PC-9 (cell line): Measurements from ENCODE around the gene TM9SF1. TPM values are rescaled to one million over a fixed set of nuclear protein-coding genes. Genes with fewer than 3 reads are reported as not detected.

ENCODE experiments used
- BruUV-seq: library from RNA; stranded (reverse); fragments of 400-500 nt; replicated peaks from 2 replicates; lab custom pipeline; 2021; lab: Mats Ljungman, UMichigan
- CTCF ChIA-PET: fragments of 300-600 bp; sonication (Branson Sonifier 250); formaldehyde crosslinking; loops from one replicate; lab custom pipeline; 2022; ENCODE audit warnings: antibody characterized with exemption; lab: Charles Lee
- POLR2A ChIA-PET: fragments of 300-600 bp; sonication (Branson Sonifier 250); formaldehyde crosslinking; loops from one replicate; lab custom pipeline; 2022; ENCODE audit warnings: antibody characterized with exemption; ENCODE audit not compliant: unreplicated experiment; lab: Charles Lee
- DNase-seq, 2 experiments: peaks; one replicate each; pipeline versions ENCODE4 v3.0.0 to v3.0.0-alpha.2; 2015 to 2022; ENCODE audit warnings: mixed read lengths in 1 of 2
- H2AFZ ChIP-seq: fragments of 200-600 bp; sonication (generic); 2 replicates; pipeline ENCODE4 v1.8.1; 2017; ENCODE audit warnings: antibody characterized with exemption
- H3F3A ChIP-seq: fragments of 200-600 bp; sonication (generic); 2 replicates; pipeline ENCODE4 v1.8.1; 2017; ENCODE audit warnings: antibody characterized with exemption, mild to moderate bottlenecking, low read depth; ENCODE audit not compliant: insufficient read depth
- H3K27ac ChIP-seq: fragments of 200-600 bp; sonication (generic); 2 replicates; pipeline ENCODE4 v1.6.1; 2016; ENCODE audit warnings: mixed run types
- H3K27me3 ChIP-seq: fragments of 200-600 bp; sonication (generic); 2 replicates; pipeline ENCODE4 v1.6.1; 2016; ENCODE audit warnings: low read depth, mixed run types; ENCODE audit not compliant: insufficient read depth
- H3K36me3 ChIP-seq: fragments of 200-600 bp; sonication (generic); 2 replicates; pipeline ENCODE4 v1.6.1; 2016; ENCODE audit warnings: low read depth, mixed run types
- H3K4me1 ChIP-seq: fragments of 200-600 bp; sonication (generic); replicated peaks from 2 replicates; pipeline ENCODE4 v1.6.1; 2016; ENCODE audit warnings: mixed run types; ENCODE audit not compliant: insufficient read depth
- H3K4me2 ChIP-seq: fragments of 200-600 bp; sonication (generic); 2 replicates; pipeline ENCODE4 v1.6.1; 2017; ENCODE audit warnings: mixed run types
- H3K4me3 ChIP-seq: fragments of 200-600 bp; sonication (generic); 2 replicates; pipeline ENCODE4 v1.6.1; 2016; ENCODE audit warnings: mixed run types
- H3K79me2 ChIP-seq: fragments of 200-600 bp; sonication (generic); 2 replicates; pipeline ENCODE4 v1.6.1; 2017; ENCODE audit warnings: low read depth, mixed run types
- H3K9me2 ChIP-seq: fragments of 200-600 bp; sonication (generic); 2 replicates; pipeline ENCODE4 v1.8.1; 2017; ENCODE audit warnings: mild to moderate bottlenecking; ENCODE audit not compliant: insufficient read depth
- H3K9me3 ChIP-seq: fragments of 200-600 bp; sonication (generic); 2 replicates; pipeline ENCODE4 v1.8.1; 2016; ENCODE audit warnings: low read depth; ENCODE audit not compliant: insufficient read depth
- H4K20me1 ChIP-seq: fragments of 200-600 bp; sonication (generic); 2 replicates; pipeline ENCODE4 v1.8.1; 2017; ENCODE audit not compliant: insufficient read depth
- EZH2 ChIP-seq: fragments of 200-600 bp; sonication (generic); IDR thresholded peaks from 2 replicates; pipeline ENCODE4 v1.8.0; 2017; ENCODE audit warnings: antibody characterized with exemption, low read depth
- intact Hi-C: fragments of 100-400 bp; cut with micrococcal nuclease; formaldehyde crosslinking; loops from one replicate; pipeline ENCODE4 v1.10.0; 2022; ENCODE audit not compliant: unreplicated experiment
- total RNA-seq: library from RNA; stranded (reverse); gene quantifications from 2 replicates; pipeline ENCODE4 v1.2.3, GENCODE V29; 2021
- TF ChIP-seq, protein P1 (sequence below): fragments of 200-600 bp; sonication (generic); conservative IDR thresholded peaks from 2 replicates; pipeline ENCODE4 v1.6.1; 2017; ENCODE audit warnings: mixed run types, antibody characterized with exemption, mild to moderate bottlenecking, moderate library complexity

The TM9SF1 gene
- total RNA-seq, 1 experiment from 2014 or later: 37.3 TPM

DNA sequence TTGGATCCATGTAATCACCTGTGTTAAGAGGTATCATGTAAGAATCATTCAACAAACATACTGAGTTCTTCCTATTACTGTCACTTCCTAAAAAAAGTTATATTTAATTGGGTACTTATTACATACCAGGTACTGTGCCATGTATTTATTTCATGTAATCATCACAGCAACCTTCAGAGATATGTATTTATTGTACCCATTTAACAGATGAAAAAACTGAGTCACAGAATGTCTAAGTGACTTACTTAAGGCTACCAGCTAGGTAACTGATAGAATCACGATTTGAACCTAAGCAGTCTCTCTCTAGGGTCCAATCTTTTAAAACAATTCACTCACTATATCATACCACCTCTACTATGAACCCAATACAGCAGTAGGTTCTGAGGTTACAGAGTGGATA lies 50.8 kb downstream of the TM9SF1 start:
- Histone ChIP-seq H3K9me2 (no peaks in the 10 kb centered on the region), H3K79me2 (peaks cover 41% of the 10 kb centered on the region), H3F3A (peaks cover 10% of the 10 kb centered on the region), H2AFZ (no peak overlapping the region), H3K27me3 (no peaks in the 10 kb centered on the region), H3K4me2 (no peak overlapping the region), H3K27ac (no peak overlapping the region), H3K4me1 (peaks cover 21% of the 10 kb centered on the region), H4K20me1 (no peaks in the 10 kb centered on the region), H3K36me3 (no peaks in the 10 kb centered on the region), H3K9me3 (no peaks in the 10 kb centered on the region), H3K4me3 (no peak overlapping the region)
- TF ChIP-seq, protein P1, sequence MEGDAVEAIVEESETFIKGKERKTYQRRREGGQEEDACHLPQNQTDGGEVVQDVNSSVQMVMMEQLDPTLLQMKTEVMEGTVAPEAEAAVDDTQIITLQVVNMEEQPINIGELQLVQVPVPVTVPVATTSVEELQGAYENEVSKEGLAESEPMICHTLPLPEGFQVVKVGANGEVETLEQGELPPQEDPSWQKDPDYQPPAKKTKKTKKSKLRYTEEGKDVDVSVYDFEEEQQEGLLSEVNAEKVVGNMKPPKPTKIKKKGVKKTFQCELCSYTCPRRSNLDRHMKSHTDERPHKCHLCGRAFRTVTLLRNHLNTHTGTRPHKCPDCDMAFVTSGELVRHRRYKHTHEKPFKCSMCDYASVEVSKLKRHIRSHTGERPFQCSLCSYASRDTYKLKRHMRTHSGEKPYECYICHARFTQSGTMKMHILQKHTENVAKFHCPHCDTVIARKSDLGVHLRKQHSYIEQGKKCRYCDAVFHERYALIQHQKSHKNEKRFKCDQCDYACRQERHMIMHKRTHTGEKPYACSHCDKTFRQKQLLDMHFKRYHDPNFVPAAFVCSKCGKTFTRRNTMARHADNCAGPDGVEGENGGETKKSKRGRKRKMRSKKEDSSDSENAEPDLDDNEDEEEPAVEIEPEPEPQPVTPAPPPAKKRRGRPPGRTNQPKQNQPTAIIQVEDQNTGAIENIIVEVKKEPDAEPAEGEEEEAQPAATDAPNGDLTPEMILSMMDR: no peak
- no peak for TF ChIP-seq EZH2
- intact Hi-C loops: no loop called here
- no peak for DNase-seq
- CTCF ChIA-PET: no interaction called here
- BruUV-seq: no TSS peak
- POLR2A ChIA-PET: no interaction called here

DNA sequence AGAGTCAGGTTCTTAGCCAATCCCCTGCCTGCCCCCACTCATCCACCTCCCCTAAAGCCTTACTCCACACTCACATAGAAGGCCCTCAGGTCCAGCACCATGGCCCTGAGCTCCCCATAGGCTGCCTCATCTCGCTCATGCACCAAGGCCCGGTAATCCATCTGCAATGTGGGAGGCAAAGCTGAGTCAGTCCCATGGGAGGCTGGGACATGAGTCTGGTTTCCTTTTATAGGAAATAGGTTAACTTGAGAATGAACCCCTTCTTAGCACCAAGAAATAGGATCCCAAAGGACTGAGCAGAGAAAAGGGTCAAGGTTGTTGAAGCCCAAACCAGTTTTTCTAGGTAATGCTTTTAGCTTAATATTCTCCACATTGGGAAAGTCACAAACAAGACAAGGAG lies 51.7 kb downstream of the TM9SF1 start:
- POLR2A ChIA-PET: no interaction called here
- H3K9me2 ChIP-seq: no peaks in the 10 kb centered on the region
- no peak overlapping the region for H3K27ac ChIP-seq
- H3K4me3 ChIP-seq: no peak overlapping the region
- no peaks in the 10 kb centered on the region for H3K36me3 ChIP-seq
- BruUV-seq: no TSS peak
- CTCF ChIA-PET: no interaction called here
- H3K27me3 ChIP-seq: no peaks in the 10 kb centered on the region
- H3F3A ChIP-seq: peaks cover 10% of the 10 kb centered on the region
- TF ChIP-seq EZH2: no peak
- TF ChIP-seq, protein P1: no peak
- no peak for DNase-seq
- intact Hi-C loops: no loop called here
- no peaks in the 10 kb centered on the region for H4K20me1 ChIP-seq
- no peak overlapping the region for H2AFZ ChIP-seq
- no peaks in the 10 kb centered on the region for H3K9me3 ChIP-seq
- peaks cover 42% of the 10 kb centered on the region for H3K79me2 ChIP-seq
- no peak overlapping the region for H3K4me2 ChIP-seq
- H3K4me1 ChIP-seq: peaks cover 21% of the 10 kb centered on the region

DNA sequence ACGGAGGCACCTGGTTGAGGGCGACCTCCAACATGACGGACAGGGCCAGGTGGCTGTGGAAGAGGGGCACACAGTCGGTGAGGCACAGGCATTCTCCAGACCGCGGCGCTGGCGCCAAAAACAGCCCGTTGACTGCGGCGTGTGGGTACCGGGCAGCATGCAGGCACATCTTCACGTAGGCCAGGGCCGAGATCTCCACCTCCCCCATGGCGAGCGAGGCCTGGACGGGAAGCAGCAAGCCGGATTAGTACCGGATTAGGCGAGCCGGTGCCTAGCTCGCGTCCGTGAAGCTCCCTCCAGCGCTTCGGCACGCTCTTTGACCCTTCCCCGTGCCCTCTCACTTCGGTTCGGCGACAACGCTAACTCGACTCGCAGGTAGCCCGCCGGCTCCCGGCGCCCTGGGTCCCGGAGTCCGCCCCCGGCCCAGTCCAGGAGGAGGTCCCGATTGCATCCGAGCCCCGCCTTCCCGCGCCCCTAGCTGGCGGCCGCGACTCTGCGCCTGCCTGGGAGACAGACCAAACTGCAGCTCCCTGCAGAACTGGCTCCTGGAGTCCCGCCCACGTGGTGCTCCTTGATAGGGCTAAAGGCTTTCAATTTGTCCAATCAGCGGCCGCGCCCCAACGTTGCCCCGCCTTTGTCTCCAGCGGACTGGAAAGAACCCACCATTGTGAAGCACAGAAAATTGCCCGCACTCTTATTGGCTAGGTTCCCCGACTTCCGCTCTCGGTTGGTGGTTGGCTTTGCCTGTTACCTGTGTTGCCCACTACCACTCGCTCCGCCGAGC lies 54.0 kb downstream of the TM9SF1 start, which contains the start of gene EMC9:
Gene EMC9 (minus strand): TSS at position 495 of the 784 bp plus-strand sequence. CDS start 287 bp downstream, at position 208.
- TF ChIP-seq EZH2: no peak
- TF ChIP-seq, protein P1: no peak
- POLR2A ChIA-PET: interaction anchor here (0.6 to 0.9 kb wide), 3 partner anchors 20 to 589 kb away, joined by 3 to 14 read pairs (median 5); partner anchors contain the start of gene IRF9
- intact Hi-C loops: no loop called here
- Histone ChIP-seq H3K27me3 (no peaks in the 10 kb centered on the region), H3F3A (peaks cover 7% of the 10 kb centered on the region), H3K36me3 (no peaks in the 10 kb centered on the region), H4K20me1 (no peaks in the 10 kb centered on the region), H3K79me2 (peaks cover 38% of the 10 kb centered on the region), H3K9me3 (no peaks in the 10 kb centered on the region), H3K4me3 (peak within 1 kb of the TSS; percentile 74), H3K9me2 (no peaks in the 10 kb centered on the region), H3K4me2 (peak within 1 kb of the TSS; percentile 85), H3K27ac (peak within 1 kb of the TSS; percentile 38), H2AFZ (peak within 1 kb of the TSS; percentile 70), H3K4me1 (peaks cover 23% of the 10 kb centered on the region)
- CTCF ChIA-PET: interaction anchor here (0.7 kb wide), 2 partner anchors 12 to 20 kb away, joined by 3 read pairs; no protein-coding TSS in a partner anchor
- peak; percentile 88 to 91 for DNase-seq
- TSS peak; percentile 18 for BruUV-seq
